Endothelial cell of umbilical vein (primary cell): ENCODE data around the gene PAX9. TPM values are rescaled to one million over a fixed set of nuclear protein-coding genes. Genes with fewer than 3 reads are reported as not detected.

ENCODE experiments used
- BruUV-seq: library from RNA; stranded (reverse); fragments of 400-500 nt; replicated peaks from 2 replicates; lab custom pipeline; 2021; lab: Mats Ljungman, UMichigan
- CTCF ChIA-PET: fragments of 300-600, 350-600 bp; sonication (Branson Sonifier 250); formaldehyde crosslinking; loops from one replicate; lab custom pipeline; 2021; ENCODE audit warnings: antibody characterized with exemption, inconsistent platforms; lab: Charles Lee
- POLR2A ChIA-PET: fragments of 300-600, 350-600 bp; sonication (Branson Sonifier 250); formaldehyde crosslinking; loops from one replicate; lab custom pipeline; 2021; ENCODE audit warnings: antibody characterized with exemption, inconsistent platforms; lab: Charles Lee
- DNase-seq: peaks from one replicate; pipeline ENCODE4 v3.0.0-alpha.2; 2011; ENCODE audit warnings: low read depth, low spot score
- FAIRE-seq: peaks from 2 replicates; lab custom pipeline; 2011; peaks lifted over from hg19 to GRCh38; lab: Jason Lieb, UNC
- H2AFZ ChIP-seq: 2 replicates; pipeline ENCODE4 v1.6.0; 2012; ENCODE audit warnings: low read depth, low read length, control low read depth, inconsistent platforms
- H3K27ac ChIP-seq: 2 replicates; pipeline ENCODE4 v1.5.1; 2011; ENCODE audit warnings: low read depth, mild to moderate bottlenecking, control low read depth, low read length, moderate library complexity; ENCODE audit not compliant: insufficient read depth
- H3K27me3 ChIP-seq, 2 experiments: 2 replicates each; pipeline versions ENCODE4 v1.6.0 to v1.6.1; 2011; ENCODE audit warnings: low read length in 2 of 2, mixed read lengths in 1 of 2; ENCODE audit not compliant: control insufficient read depth in 2 of 2, insufficient read depth in 2 of 2
- H3K36me3 ChIP-seq, 2 experiments: 2 replicates in 1 of 2; 3 replicates in 1 of 2; pipeline ENCODE4 v1.5.1; 2011; ENCODE audit warnings: low read length in 2 of 2, mild to moderate bottlenecking in 1 of 2, moderate library complexity in 1 of 2; ENCODE audit not compliant: control insufficient read depth in 2 of 2, insufficient read depth in 2 of 2; ENCODE audit errors: extremely low read depth in 1 of 2
- H3K4me1 ChIP-seq: 3 replicates; pipeline ENCODE4 v1.5.1; 2011; ENCODE audit warnings: mild to moderate bottlenecking, low read length; ENCODE audit not compliant: control insufficient read depth, insufficient read depth; ENCODE audit errors: extremely low read depth
- H3K4me2 ChIP-seq: 2 replicates; pipeline ENCODE4 v1.6.1; 2011; ENCODE audit warnings: low read length, control low read depth, mixed read lengths; ENCODE audit not compliant: insufficient read depth
- H3K4me3 ChIP-seq, 3 experiments: fragments of 200-600 bp in 1 of 3; sonication (generic), shearing (Covaris generic) in 1 of 3; replicated peaks in 1 of 3; 2 replicates each; pipeline ENCODE4 v1.5.1; 2011 to 2016; ENCODE audit warnings: control low read depth in 3 of 3, low read length in 3 of 3, mild to moderate bottlenecking in 2 of 3, inconsistent platforms in 1 of 3, low read depth in 1 of 3, moderate library complexity in 1 of 3; ENCODE audit not compliant: insufficient read depth in 1 of 3
- H3K79me2 ChIP-seq: 2 replicates; pipeline ENCODE4 v1.6.0; 2012; ENCODE audit warnings: low read length, inconsistent platforms; ENCODE audit not compliant: control insufficient read depth, insufficient read depth
- H3K9ac ChIP-seq: replicated peaks from 2 replicates; pipeline ENCODE3; 2011; ENCODE audit warnings: low read length, control low read depth; ENCODE audit not compliant: insufficient read depth; ENCODE audit errors: extremely low read depth
- H3K9me1 ChIP-seq: replicated peaks from 3 replicates; pipeline ENCODE4 v1.6.0; 2011; ENCODE audit warnings: mild to moderate bottlenecking, low read length; ENCODE audit not compliant: control insufficient read depth, insufficient read depth; ENCODE audit errors: extremely low read depth
- H3K9me3 ChIP-seq: replicated peaks from 2 replicates; pipeline ENCODE4 v1.5.1; 2012; ENCODE audit warnings: low read length, inconsistent platforms; ENCODE audit not compliant: control insufficient read depth, insufficient read depth
- H4K20me1 ChIP-seq: replicated peaks from 2 replicates; pipeline ENCODE3; 2011; ENCODE audit warnings: mild to moderate bottlenecking, low read length; ENCODE audit not compliant: control insufficient read depth, insufficient read depth; ENCODE audit errors: extremely low read depth
- CTCF ChIP-seq, 2 donors: IDR thresholded peaks; 1 replicate in 1 of 2; 2 replicates in 1 of 2; pipeline ENCODE4 v1.5.1; 2011; ENCODE audit warnings: low read length in 2 of 2, mild to moderate bottlenecking in 2 of 2, moderate library complexity in 2 of 2, control low read depth in 1 of 2, inconsistent platforms in 1 of 2, low read depth in 1 of 2; ENCODE audit not compliant: insufficient read depth in 1 of 2; ENCODE audit errors: extremely low read depth in 1 of 2
- EZH2 ChIP-seq: IDR thresholded peaks from 2 replicates; pipeline ENCODE4 v1.6.1; 2012; ENCODE audit warnings: borderline replicate concordance, low read depth, mild to moderate bottlenecking, moderate library complexity, low read length, inconsistent platforms; ENCODE audit not compliant: severe bottlenecking
- FOS ChIP-seq: IDR thresholded peaks from 2 replicates; pipeline ENCODE4 v1.6.1; 2011; ENCODE audit warnings: mild to moderate bottlenecking, low read length, moderate library complexity, borderline replicate concordance; ENCODE audit not compliant: insufficient read depth
- GATA2 ChIP-seq: IDR thresholded peaks from 2 replicates; pipeline ENCODE4 v1.7.0; 2011; ENCODE audit warnings: low read depth, mild to moderate bottlenecking, moderate library complexity, mixed read lengths, low read length; ENCODE audit not compliant: insufficient read length, insufficient read depth
- JUN ChIP-seq: IDR thresholded peaks from 2 replicates; pipeline ENCODE4 v1.6.1; 2011; ENCODE audit warnings: borderline replicate concordance, low read depth; ENCODE audit not compliant: insufficient read length, insufficient read depth
- MAX ChIP-seq: IDR thresholded peaks from 2 replicates; pipeline ENCODE4 v1.6.1; 2011; ENCODE audit not compliant: insufficient read depth, insufficient read length
- POLR2A ChIP-seq: IDR thresholded peaks from 2 replicates; pipeline ENCODE4 v1.6.1; 2012; ENCODE audit warnings: low read depth, mild to moderate bottlenecking, control low read depth, low read length
- POLR2AphosphoS5 ChIP-seq: IDR thresholded peaks from 2 replicates; pipeline ENCODE4 v1.6.1; 2012; ENCODE audit warnings: low read depth, mild to moderate bottlenecking, control low read depth, low read length, moderate library complexity; ENCODE audit not compliant: insufficient read depth
- dilution Hi-C: fragments of 300-500 bp; cut with MboI; formaldehyde crosslinking; loops from one replicate; pipeline ENCODE4 v1.15.0; 2019; ENCODE audit warnings: low sequenced_read_pairs; ENCODE audit not compliant: extremely low pct_ligation_motif_present
- intact Hi-C: fragments of 100-400 bp; cut with micrococcal nuclease; formaldehyde crosslinking; loops from one replicate; pipeline ENCODE4 v1.10.0; 2022
- polyA plus RNA-seq, 4 experiments: library from polyadenylated mRNA; depleted of rRNA in 3 of 4; stranded (reverse) in 3 of 4; unstranded in 1 of 4; fragments of >200 nt; gene quantifications; 2 replicates each; pipeline versions ENCODE4 v1.2.1 to v1.2.3, GENCODE V29; 2011 to 2012; ENCODE audit warnings: missing spikeins in 1 of 4
- total RNA-seq: library from RNA; stranded (reverse); gene quantifications from 2 replicates; pipeline ENCODE4 v1.2.3, GENCODE V29; 2021

Gene PAX9
- total and polyA plus RNA-seq, 2 donors (not counting 3 experiments of a cell fraction or from before 2014, with no cell fraction given): 0.37 to 0.44 TPM

GRCh38 chr14:36633580-36633979 lies 28.1 kb upstream of the PAX9 start:
- no peak overlapping the region for H3K4me2 ChIP-seq
- BruUV-seq: no TSS peak
- POLR2A ChIA-PET: no interaction called here
- no peak overlapping the region for H3K27ac ChIP-seq
- H3K36me3 ChIP-seq: no peaks in the 10 kb centered on the region
- no peak overlapping the region for H2AFZ ChIP-seq
- dilution Hi-C loops (no loop called here), intact Hi-C loops (no loop called here)
- H3K9ac ChIP-seq: no peak overlapping the region
- peaks cover 2 to 3% of the 10 kb centered on the region in 2 experiments for H3K27me3 ChIP-seq
- DNase-seq (no peak), FAIRE-seq (no peak)
- H3K79me2 ChIP-seq: no peaks in the 10 kb centered on the region
- no peak for TF ChIP-seq FOS
- no peak for TF ChIP-seq MAX
- TF ChIP-seq EZH2: no peak
- no peak for TF ChIP-seq POLR2AphosphoS5
- no peak for TF ChIP-seq CTCF (IDR thresholded peaks at IDR 0.05; ENCODE audit: extremely low read depth in 1 of 2, insufficient read depth in 1 of 2, low read depth in 1 of 2, low read length in 2 of 2)
- TF ChIP-seq JUN: no peak
- TF ChIP-seq POLR2A: no peak
- TF ChIP-seq GATA2: no peak
- H3K9me3 ChIP-seq: no peaks in the 10 kb centered on the region
- no peaks in the 10 kb centered on the region for H3K4me1 ChIP-seq
- CTCF ChIA-PET: interaction anchor here (1.0 kb wide), 1 partner anchor 8 kb away, joined by 3 read pairs; no protein-coding TSS in a partner anchor
- no peaks in the 10 kb centered on the region for H3K9me1 ChIP-seq
- no peaks in the 10 kb centered on the region for H4K20me1 ChIP-seq
- no peak overlapping the region for H3K4me3 ChIP-seq
